HG03571 (cell line): ENCODE data around the gene LRTM2.

Experiments used
- ATAC-seq: cut with Tn5 transposase; IDR thresholded peaks from one replicate; pipeline ENCODE4 v1.9.1; 2021; ENCODE audit not compliant: unreplicated experiment

Gene LRTM2

DNA sequence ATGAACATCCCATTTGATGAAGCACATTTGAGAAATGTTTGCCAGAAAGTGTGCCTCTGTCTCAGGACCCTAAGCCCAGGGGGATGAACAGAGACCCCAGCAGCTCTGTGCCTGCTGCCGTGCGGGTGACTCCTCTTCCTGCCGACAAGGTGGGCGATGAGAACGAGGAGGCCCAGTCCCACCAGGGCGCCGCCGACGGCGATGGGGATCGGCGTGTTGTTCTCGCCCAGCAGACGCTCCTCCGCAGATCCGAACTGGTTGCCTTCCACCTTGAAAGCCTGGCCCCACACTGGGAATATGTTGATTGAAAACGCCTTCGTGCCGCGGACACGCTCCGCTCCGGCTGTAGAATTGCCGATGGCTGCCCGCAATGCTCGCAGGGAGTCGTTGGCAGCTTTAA lies 44.1 kb downstream of the LRTM2 start:
- ATAC-seq: no peak

DNA sequence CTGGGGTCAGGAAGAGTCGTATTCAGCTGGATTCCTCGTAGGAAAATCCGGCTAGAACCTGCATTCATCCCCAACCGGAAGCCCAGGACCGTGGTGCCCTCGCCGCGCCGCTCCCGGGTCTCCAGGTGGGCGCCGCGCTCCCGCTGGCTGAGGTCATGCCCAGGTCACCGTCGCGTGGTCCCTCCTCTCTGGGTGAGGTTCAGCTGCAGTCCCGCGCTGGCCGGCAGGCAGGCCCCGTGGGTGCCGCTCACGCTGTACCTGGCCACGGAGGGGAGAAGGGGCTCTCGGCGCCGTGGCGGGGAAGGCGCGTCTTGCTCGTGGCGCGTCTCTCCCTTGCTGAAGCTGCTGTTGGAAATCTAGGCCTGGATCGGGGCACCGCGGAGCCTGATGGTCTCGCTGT lies 44.5 kb downstream of the LRTM2 start:
- no peak for ATAC-seq

DNA sequence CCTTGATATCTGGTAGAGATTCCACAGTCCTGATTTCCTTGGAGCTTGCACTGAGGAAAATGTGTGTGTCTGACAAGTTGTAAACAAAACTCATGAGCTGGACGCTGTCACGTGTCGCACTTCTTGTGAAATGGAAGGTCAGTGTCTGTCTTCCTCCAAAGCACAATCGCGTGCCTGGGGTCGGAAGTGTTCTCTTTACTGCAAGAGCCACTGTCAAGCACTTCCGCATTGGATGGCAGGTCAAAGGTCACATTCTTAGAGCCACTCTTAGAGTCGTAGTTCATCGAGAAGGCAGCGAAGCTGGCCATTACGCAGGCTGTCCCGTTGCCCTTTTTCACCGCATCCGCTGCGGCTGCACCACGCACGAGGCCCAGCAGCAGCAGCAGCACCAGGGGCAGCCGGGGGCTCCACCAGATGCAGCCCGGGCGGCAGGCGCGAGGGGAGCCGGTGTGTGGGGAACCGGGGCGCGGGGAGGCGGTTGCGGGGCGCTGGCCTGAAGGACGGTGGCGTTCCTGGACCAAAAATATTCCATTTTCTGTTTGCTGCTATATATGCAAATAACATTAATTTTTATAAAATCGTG lies 45.0 kb downstream of the LRTM2 start:
- no peak for ATAC-seq

DNA sequence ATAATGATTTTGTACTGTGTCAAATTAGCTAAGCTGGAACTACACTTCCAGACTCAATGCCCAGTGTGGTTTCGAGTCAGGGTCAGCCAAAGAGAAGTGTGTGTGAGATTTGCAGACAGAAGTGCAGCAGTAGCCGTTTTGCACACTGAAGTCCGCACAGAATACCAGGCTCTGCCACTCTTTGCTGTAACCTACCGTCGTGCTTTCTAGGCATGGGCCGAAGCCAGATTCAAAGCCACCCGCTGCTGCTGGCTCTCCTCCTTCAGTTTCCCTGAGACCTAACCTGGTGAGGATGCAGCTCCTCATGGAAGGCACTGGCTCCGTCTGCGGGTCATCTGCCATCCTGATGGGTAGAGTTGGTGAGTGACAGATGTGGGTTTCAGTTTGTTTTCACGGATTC lies 48.8 kb downstream of the LRTM2 start:
- ATAC-seq: no peak

DNA sequence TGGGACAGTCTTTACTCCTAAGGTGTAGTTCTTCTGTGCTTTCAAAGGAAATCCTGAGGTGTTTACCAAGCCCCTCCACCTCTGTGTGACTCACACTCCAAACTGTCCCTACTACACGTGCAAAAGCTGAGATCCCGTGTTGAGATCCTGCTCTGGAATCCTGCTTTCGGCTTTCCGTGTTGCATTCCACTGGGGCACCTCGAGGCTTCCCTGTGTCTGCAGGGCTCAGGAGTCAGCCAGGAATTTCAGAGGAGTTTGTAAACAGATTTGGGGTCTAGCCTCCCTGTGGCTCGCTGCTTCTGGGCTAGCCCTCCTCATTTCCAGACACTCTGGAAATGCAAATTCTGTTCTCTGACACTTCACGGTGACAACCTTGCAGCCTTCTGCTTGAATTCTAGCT lies 49.7 kb downstream of the LRTM2 start:
- no peak for ATAC-seq

DNA sequence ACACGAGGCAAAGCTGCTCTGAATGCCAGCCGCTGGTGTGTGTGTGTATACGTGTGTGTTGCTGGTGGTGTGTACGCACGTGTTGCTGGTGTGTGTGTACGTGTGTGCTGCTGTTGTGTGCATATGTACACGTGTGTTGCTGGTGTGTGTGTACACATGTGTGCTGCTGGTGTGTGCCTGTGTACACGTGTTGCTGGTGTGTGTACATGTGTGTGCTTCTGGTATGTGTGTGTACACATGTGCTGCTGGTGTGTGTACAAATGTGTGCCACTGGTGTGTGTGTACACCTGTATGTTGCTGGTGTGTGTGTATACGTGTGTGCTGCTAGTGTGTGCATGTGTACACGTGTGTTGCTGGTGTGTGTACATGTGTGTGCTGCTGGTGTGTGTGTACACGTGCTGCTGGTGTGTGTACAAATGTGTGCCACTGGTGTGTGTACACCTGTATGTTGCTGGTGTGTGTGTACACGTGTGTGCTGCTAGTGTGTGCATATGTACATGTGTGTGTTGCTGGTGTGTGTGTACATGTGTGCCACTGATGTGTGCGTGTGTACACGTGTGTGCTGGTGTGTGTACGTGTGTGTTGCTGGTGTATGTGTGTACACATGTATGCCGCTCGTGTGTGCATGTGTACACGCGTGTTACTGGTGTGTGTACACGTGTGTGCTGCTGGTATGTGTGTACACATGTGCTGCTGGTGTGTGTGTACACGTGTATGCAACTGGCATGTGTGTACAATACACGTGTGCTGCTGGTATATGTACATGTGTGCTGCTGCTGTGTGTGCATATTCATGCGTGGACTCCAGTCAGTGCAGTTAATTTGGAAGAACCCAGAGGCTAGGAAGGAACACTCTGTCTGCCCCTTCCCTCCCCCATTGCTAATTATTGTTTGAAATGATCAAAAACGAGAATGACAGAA lies 50.9 kb downstream of the LRTM2 start:
- ATAC-seq: no peak

DNA sequence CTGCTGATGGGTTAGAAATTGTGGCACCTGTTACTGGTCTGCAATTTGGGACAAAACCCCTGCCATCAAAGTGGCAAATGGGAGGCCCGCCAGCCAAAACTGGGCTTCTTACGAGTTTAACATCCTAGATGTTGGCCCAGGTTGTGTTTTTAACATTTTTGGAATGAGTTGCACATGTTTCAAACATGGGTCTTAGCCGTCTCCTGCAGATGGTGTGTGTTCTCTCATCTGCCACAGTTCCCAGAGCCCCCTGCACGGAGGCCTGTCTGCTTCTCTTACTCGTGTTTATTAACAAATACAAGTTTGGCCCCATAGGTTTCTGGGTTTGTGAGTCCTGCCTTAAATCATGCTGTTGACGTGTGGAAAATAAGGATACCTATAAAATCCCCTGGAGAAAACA lies 51.6 kb downstream of the LRTM2 start:
- no peak for ATAC-seq

DNA sequence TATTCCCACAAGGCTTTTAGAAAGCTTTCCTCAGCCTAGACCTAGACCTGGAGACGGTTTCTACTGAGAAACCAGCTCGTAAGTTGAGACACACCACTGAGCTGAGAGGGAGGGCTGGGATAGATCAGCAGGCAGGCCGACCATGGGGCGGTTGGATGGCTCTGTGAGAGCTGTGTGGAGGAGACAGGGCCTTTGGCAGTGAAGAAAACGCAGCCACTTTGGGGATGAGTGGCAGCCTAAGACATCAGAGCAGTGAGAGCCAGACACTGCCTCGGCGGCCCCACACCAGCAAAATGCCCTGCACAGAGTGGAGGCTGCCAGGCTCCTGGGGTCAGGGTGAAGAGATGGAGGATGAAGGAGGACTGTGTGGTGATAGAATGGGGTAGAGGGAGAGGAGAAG lies 52.1 kb downstream of the LRTM2 start:
- no peak for ATAC-seq

DNA sequence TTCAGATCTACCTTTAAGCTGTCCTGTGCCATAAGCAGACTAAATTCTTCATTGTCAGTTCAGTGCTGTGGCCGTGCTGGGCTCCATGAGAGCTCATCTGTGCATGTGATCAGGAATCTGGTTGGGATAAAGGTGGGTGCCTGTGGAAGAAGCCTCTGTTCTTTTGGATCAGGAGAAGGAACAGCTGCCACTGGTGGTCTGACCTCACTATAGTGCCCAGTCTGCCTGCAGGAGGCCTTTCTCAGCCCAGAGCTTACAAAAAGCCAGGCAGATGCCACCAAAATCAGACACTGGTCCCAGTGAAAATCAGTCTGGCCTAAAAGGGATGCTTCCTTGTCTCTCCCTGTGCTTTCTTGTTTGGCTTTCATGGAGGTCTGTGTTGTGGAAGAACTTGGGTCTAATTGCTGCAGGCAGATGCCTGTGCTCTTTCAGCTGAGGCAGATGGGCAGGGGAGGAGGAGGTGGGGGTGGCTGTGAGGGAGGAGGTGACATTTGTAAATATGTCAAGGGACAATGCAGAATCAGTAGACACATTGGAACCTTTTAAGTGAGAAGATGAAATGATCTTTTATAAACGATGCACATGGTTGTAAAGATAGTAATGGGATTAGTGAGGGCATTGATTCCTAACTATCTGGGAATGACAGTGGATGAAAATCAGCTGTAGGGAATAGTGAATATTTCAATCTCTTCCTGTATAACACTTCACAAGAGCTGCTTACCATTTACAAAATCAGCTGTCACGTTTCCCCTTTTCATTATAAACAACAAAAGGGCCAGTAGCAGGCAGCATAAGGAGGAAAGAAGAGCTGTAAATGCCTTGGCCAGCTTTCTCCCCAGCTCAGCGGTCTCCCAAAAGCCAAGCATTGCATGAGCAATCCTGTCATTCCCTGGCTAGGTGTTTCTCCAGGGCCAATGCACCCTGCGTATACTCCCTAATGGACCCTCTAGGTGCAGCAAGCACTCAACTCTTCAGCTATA lies 53.5 kb downstream of the LRTM2 start:
- no peak for ATAC-seq

DNA sequence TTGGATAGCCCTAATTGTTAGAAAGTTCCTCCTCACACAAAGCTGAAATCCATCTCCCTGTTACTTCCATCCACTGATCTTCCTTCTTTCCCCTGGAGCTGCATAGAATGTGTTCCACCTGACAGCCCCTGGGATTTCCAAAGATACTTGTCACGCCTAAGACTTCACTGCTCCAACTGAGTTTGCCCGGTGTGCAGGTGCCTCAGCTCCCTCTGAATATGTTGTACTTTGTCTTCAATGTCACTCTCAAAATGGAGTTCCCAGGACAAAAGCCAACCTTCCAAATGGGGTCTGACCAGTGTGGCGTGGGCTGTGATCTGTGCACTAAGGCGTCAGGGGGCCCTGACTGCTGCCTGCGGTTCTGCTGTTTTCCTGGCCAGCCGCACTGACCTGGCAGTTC lies 55.2 kb downstream of the LRTM2 start:
- no peak for ATAC-seq

DNA sequence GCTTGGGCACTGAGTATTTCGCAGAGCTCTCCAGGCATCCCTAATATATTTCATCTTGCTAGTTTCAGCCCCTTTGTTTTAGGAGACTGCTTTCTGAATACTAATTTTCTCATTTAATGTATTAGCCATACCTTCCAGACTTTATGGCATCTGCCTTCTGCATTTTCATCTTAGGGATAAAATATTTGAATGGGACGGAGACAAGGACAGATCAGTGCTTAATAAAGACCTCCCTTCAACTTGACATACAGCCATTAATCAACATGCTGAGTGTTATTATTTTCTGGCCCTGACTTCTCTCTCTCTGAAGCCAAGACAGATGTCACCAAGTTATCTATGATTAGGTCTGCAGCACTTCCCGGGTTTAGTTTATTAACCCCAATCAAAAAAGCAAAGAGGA lies 55.7 kb downstream of the LRTM2 start:
- ATAC-seq: no peak

DNA sequence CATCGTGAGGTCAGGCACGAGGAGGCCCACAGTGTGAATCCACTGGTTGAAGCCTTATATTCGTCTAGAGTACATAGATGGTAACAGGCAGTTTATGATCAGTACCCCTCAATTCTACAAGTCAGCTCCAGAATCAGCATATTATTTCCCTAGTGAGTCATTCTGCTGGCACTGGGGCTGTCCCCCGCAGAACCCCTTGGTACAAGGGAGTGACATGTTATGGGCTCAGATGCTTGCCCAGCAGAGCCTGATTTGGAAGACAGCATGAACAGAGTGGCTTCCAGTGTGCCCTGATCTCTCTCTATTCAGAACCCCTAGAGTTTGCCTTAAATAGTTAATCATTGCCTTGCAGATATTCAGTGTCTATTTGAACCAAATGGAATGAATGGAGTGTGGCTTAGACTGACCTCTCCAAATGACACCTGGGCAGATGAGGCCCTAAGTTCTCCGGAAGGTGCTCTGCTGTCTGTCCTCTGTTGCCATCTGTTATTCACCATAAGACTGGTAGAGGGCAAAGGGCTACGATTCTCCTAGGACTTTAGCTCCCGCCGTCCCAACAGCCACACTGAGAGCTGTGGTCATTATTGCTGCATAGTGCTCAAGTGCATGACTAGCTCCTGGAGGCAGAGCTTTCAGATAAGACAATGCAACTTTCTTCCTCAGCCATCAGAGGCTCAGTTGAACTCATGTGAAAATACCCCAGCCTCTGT lies 57.0 kb downstream of the LRTM2 start:
- no peak for ATAC-seq

DNA sequence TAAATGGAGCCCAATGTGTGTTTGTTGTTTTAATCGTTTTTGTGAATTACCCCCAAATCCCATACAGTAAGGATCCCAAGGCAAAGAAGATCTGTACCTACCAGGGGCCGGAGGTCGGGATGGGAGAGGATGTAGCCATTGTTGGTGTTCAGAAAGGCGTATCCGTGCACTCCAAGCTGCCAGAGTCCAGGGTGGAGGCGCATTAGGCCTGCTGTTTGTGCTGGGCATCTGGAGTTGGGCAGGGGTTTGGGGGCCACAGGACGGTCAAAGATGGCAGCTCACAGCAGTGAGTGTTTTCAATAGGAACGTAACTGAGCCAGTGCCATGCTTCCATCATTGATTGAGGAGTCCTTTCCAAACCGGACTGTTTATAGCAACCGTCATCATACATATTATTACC lies 57.8 kb downstream of the LRTM2 start:
- ATAC-seq: no peak

DNA sequence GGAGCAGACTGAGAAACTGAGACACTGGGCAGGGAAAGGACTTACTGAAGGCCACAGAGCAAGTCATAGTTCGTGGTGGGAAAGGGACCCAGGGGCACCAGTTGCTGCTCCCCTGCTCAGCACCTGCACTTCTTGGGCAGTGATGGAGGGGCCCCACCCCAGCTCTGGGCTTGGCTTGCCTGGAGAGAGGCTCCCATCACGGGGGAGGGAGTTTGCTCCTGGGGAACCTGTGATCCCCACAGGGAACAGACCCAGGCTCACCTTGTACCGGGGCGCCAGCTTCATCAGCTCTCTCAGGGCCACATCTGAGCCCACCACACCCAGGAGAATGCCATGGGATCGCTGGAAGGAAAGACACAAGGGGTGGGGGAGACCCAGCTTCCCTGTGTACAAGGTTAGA lies 58.3 kb downstream of the LRTM2 start:
- no peak for ATAC-seq

DNA sequence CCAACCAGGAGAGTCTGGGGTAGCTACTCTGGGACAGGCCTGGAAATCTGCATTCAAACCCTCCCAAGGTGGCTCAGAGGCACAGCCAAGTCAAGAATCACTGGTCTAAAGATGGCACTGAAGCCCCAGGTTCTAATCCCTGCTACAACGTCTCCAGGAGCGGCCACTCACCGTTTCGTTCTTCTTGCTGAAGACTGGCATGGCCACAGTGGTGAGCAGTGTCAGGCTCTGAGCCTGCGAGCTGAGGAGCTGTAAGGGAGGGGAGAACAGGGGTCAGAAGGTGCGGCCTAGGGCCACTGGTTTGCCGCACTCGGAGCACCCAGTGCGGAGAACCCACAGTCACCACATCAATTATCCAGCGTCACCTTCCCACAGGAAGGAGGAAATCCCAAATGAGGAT lies 59.3 kb downstream of the LRTM2 start:
- no peak for ATAC-seq

DNA sequence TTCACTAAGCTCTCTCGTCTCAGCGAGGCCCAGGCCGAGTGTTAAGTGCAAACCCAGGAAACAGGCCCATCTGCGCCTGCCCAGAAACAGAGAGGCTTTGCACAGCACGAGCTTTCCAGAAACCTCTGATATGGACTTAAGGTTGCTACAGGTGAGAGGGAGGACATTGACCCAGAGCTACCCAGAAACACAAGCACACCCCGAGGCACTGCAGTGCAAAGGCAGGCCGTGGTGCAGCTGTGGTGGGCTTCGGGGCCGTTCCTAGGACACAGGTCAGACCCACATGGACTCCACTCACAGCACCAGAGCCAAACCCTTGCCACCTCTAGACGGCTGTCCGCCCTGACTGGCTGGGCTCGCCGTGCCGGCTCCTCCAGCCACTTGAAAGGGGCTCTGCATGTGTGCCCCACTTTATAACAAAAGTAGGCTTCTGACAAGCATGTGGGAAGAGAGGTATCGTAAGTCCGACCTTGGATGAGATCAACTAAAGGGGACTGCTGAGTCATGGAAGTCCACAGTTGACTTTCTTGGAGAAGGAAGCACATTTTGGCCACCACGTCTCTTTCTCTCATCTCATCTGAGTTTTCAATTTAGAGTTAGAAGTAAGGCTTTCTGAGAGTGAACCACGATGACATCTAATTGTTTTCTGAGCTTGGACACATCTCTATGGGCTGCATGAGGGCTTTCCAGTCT lies 59.9 kb downstream of the LRTM2 start:
- no peak for ATAC-seq

DNA sequence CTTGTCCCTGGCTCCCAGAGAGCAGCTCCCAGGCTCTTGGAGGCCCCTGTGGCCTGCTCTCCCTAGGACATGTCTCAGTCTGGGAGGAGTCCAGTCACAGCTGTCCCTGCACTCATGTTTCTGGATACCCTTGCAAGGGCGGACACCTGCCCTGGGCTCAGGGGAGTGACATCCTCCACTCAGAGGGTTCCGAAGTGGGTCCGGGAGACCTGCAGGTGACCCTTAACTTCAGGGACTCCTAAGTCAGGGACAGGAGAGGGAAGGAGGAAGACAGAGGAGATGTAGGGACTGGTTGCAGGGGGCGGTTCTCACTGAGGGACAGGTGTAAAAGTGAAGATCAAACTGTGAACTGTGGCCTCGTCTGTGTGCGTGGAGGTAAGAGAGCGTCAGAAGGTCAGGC lies 60.5 kb downstream of the LRTM2 start:
- ATAC-seq: no peak

DNA sequence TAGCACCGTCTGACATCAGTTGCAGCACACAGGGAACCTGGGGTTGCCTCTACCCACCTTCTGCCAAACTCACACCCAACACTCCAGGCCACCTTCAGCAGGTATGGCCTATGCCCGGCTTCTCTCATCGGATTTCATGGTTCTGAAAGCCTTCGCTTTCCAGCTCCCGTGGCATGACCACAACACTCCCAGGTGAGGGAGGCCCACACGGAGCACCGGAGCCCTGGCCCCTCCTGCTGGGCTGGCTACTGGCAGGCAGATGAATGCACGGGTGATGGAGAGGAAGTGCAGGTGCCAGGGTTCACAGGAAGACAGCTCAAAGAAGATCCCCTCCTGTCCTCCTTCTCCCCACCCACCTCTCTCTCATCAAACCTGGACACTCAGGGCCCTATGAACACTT lies 60.9 kb downstream of the LRTM2 start:
- ATAC-seq: no peak

DNA sequence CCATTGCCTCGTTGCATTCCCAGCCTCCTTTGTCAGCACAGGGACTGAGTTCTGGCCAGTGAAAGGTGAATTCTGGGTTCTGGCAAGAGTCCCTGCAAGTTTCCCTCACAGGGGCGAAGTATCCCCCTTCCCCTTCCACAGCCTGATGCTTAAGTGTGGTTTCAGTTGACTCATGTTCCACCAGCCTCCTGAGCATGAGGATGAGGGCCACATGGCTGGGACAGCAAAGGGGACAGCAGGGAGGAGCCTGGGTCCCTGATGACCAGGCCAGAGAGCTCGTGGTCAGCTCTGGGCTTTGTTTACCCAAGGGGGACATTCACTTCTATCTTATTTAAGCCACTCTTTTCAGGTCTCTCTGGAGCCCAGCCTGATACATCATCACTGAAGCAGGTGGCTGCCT lies 61.6 kb downstream of the LRTM2 start:
- ATAC-seq: no peak

DNA sequence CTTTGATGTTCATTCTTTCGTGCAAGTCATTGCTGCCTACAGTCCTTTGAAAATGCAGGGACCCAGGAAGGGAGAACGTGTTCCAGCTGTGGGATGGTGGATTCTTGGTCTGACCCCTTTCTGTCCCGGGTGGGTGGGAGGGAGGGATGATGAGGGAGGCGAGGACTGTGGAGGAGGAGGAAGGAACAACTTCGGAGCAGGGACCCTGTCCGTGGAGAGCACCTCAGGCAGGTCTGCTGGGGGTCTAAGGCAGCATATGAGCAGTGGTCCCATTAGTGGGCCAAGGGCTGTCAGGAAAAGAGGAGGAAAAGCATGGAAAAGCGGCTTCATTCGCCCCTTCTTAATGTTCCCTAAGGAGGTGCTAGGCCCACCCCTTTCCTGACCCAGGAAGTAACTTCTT lies 62.0 kb downstream of the LRTM2 start:
- no peak for ATAC-seq
